ENCODE data around the gene KIAA0753. TPM values are rescaled to one million over a fixed set of nuclear protein-coding genes. Genes with fewer than 3 reads are reported as not detected.

KIAA0753 gene
- total and polyA plus RNA-seq, 9 of the 15 experiments (the other 6 are each of a cell fraction or from before 2014, with no cell fraction given): 2.0 to 9.0 (median 6.9) TPM

GRCh38 chr17:6574687-6575595 is 65.6 kb downstream of the KIAA0753 start:
- Histone ChIP-seq H3K4me2 (ENCODE audit: insufficient read depth, low read length) (peak overlapping the region; percentile 63), H3K27me3 (ENCODE audit: control insufficient read depth in 2 of 2, insufficient read depth in 2 of 2, low read length in 2 of 2) (no peaks in the 10 kb centered on the region), H3K27ac (ENCODE audit: extremely low read depth, low read depth, low read length) (peak overlapping the region; percentile 80), H3K9me3 (replicated peaks; ENCODE audit: control insufficient read depth, insufficient read depth, low read depth, low read length) (no peaks in the 10 kb centered on the region), H3K36me3 (ENCODE audit: control insufficient read depth, insufficient read depth, low read length) (peaks cover 10% of the 10 kb centered on the region; the same call in 2 of the 3 replicates), H4K20me1 (replicated peaks; ENCODE audit: control insufficient read depth, insufficient read depth, low read length) (no peaks in the 10 kb centered on the region), H3K4me1 (replicated peaks in 1 of 2; ENCODE audit: control insufficient read depth in 2 of 2, insufficient read depth in 2 of 2, low read length in 2 of 2) (peaks cover 15 to 19% of the 10 kb centered on the region in 2 experiments), H3K9me1 (ENCODE audit: control insufficient read depth, insufficient read depth, low read length) (peaks cover 3% of the 10 kb centered on the region), H2AFZ (ENCODE audit: low read depth, low read length) (peak overlapping the region; percentile 79), H3K79me2 (ENCODE audit: control insufficient read depth, insufficient read depth, low read length) (no peaks in the 10 kb centered on the region), H3K4me3 (no peak overlapping the region), H3K9ac (ENCODE audit: insufficient read depth in 1 of 2, low read depth in 2 of 2, low read length in 2 of 2) (peak overlapping the region; percentile 56 to 70; a peak in 3 of 4 replicates)
- WGBS (ENCODE audit: insufficient coverage, low coverage, missing lambda C conversion rate): 44% methylated on average over 20 of the region's 23 CpGs
- peak; percentile 82 for FAIRE-seq
- ATAC-seq: peak; percentile 79
- intact Hi-C loops (cut with micrococcal nuclease) (no loop called here), in situ Hi-C loops (cut with MboI) (no loop called here)
- BruUV-seq (replicated peaks): no TSS peak
- POLR2A ChIA-PET: interaction anchor here (1.0 kb wide), 1 partner anchor 11 kb away, joined by 3 read pairs; no protein-coding TSS in a partner anchor
- CTCF ChIA-PET (ENCODE audit: low intra/inter-chr PET ratio): no interaction called here
- DNase-seq (ENCODE audit: extremely low read depth in 1 of 4, low spot score in 3 of 4): peak; percentile 60 to 81 (median 67)
- TF ChIP-seq DACH1 (IDR thresholded peaks at IDR 0.05; ENCODE audit: partially characterized antibody): no peak
- TF ChIP-seq E2F8 (IDR thresholded peaks at IDR 0.05; ENCODE audit: low read depth, partially characterized antibody): no peak
- TF ChIP-seq HDGF (IDR thresholded peaks at IDR 0.05): no peak
- no peak for TF ChIP-seq ZBTB40 (IDR thresholded peaks at IDR 0.05)
- TF ChIP-seq ZBTB40 (CRISPR knock-in tag; IDR thresholded peaks at IDR 0.05): no peak
- no peak for TF ChIP-seq ZNF449 (CRISPR knock-in tag; IDR thresholded peaks at IDR 0.05)
- no peak for TF ChIP-seq SMARCE1 (IDR thresholded peaks at IDR 0.05)
- no peak for TF ChIP-seq TCF3 (CRISPR knock-in tag; IDR thresholded peaks at IDR 0.05)

All from K562 (cell line).